ENCODE measurements around the gene FBH1.
"Not testable (repeated sequence)": the region's sequence is repeated elsewhere in the genome, so short reads cannot be mapped to it uniquely, and the experiment has no call there.

FBH1 gene

GRCh38 chr10:5873515-5873995 is 16.5 kb upstream of the FBH1 start:
- in situ Hi-C loops (cut with MboI; ENCODE audit: low sequenced_read_pairs) = no loop called here

- in situ Hi-C loops (cut with MboI; ENCODE audit: low sequenced_read_pairs) = no loop called here
Observed at GRCh38 chr10:5876181-5876768, 13.8 kb upstream of the FBH1 start.

GRCh38 chr10:5877041-5877440 is 13.0 kb upstream of the FBH1 start:
- in situ Hi-C loops (cut with MboI; ENCODE audit: low sequenced_read_pairs) = not testable (repeated sequence)

GRCh38 chr10:5882961-5883360 is 7.1 kb upstream of the FBH1 start:
- in situ Hi-C loops (cut with MboI; ENCODE audit: low sequenced_read_pairs) = no loop called here

GRCh38 chr10:5885619-5886018 is 4.4 kb upstream of the FBH1 start:
- in situ Hi-C loops (cut with MboI; ENCODE audit: low sequenced_read_pairs) = no loop called here

GRCh38 chr10:5887029-5887428 is 3.0 kb upstream of the FBH1 start:
- in situ Hi-C loops (cut with MboI; ENCODE audit: low sequenced_read_pairs) = no loop called here

GRCh38 chr10:5887641-5888040 is 2.4 kb upstream of the FBH1 start:
- in situ Hi-C loops (cut with MboI; ENCODE audit: low sequenced_read_pairs) = no loop called here

GRCh38 chr10:5888351-5888750 is 1.7 kb upstream of the FBH1 start:
- in situ Hi-C loops (cut with MboI; ENCODE audit: low sequenced_read_pairs) = no loop called here

- in situ Hi-C loops (cut with MboI; ENCODE audit: low sequenced_read_pairs) = no loop called here
Observed at GRCh38 chr10:5888843-5889623, 1.0 kb upstream of the FBH1 start.

GRCh38 chr10:5890452-5890915 is 441 bp downstream of the FBH1 start:
- in situ Hi-C loops (cut with MboI; ENCODE audit: low sequenced_read_pairs) = no loop called here

- in situ Hi-C loops (cut with MboI; ENCODE audit: low sequenced_read_pairs) = no loop called here
Observed at GRCh38 chr10:5891009-5891408, 966 bp downstream of the FBH1 start.

- in situ Hi-C loops (cut with MboI; ENCODE audit: low sequenced_read_pairs) = no loop called here
Observed at GRCh38 chr10:5892007-5892406, 2.0 kb downstream of the FBH1 start.

- in situ Hi-C loops (cut with MboI; ENCODE audit: low sequenced_read_pairs) = no loop called here
Observed at GRCh38 chr10:5893321-5893720, 3.3 kb downstream of the FBH1 start.

GRCh38 chr10:5894403-5894802 is 4.4 kb downstream of the FBH1 start:
- in situ Hi-C loops (cut with MboI; ENCODE audit: low sequenced_read_pairs) = no loop called here

GRCh38 chr10:5894873-5895272 is 4.8 kb downstream of the FBH1 start:
- in situ Hi-C loops (cut with MboI; ENCODE audit: low sequenced_read_pairs) = no loop called here

GRCh38 chr10:5895365-5895764 is 5.3 kb downstream of the FBH1 start:
- in situ Hi-C loops (cut with MboI; ENCODE audit: low sequenced_read_pairs) = no loop called here

GRCh38 chr10:5895804-5896203 is 5.8 kb downstream of the FBH1 start:
- in situ Hi-C loops (cut with MboI; ENCODE audit: low sequenced_read_pairs) = no loop called here

GRCh38 chr10:5896208-5897052 is 6.4 kb downstream of the FBH1 start:
- in situ Hi-C loops (cut with MboI; ENCODE audit: low sequenced_read_pairs) = no loop called here

GRCh38 chr10:5897053-5897340 is 7.0 kb downstream of the FBH1 start:
- in situ Hi-C loops (cut with MboI; ENCODE audit: low sequenced_read_pairs) = no loop called here

GRCh38 chr10:5897504-5897903 is 7.5 kb downstream of the FBH1 start:
- in situ Hi-C loops (cut with MboI; ENCODE audit: low sequenced_read_pairs) = no loop called here

- in situ Hi-C loops (cut with MboI; ENCODE audit: low sequenced_read_pairs) = no loop called here
Observed at GRCh38 chr10:5898163-5898562, 8.1 kb downstream of the FBH1 start.

GRCh38 chr10:5900247-5900646 is 10.2 kb downstream of the FBH1 start:
- in situ Hi-C loops (cut with MboI; ENCODE audit: low sequenced_read_pairs) = no loop called here
